GM21576 (cell line): ENCODE measurements around the gene BCAS4.

ENCODE experiments used
- ATAC-seq: cut with Tn5 transposase; IDR thresholded peaks from one replicate; pipeline ENCODE4 v1.9.1; 2021; ENCODE audit warnings: mild to moderate bottlenecking, moderate library complexity; ENCODE audit not compliant: unreplicated experiment

BCAS4 gene

GRCh38 chr20:50901301-50901700 is 106.4 kb downstream of the BCAS4 start:
- ATAC-seq, result no peak

GRCh38 chr20:50903353-50904051 is 108.6 kb downstream of the BCAS4 start:
- ATAC-seq, result no peak

- no peak for ATAC-seq
These were observed 109.3 kb downstream of the BCAS4 start for GRCh38 chr20:50904067-50904570.

GRCh38 chr20:50909413-50909812 is 114.6 kb downstream of the BCAS4 start:
- ATAC-seq, result no peak

GRCh38 chr20:50911030-50911429 is 116.2 kb downstream of the BCAS4 start:
- no peak for ATAC-seq

- ATAC-seq, result no peak
These were observed 116.9 kb downstream of the BCAS4 start for GRCh38 chr20:50911716-50912115.

GRCh38 chr20:50913690-50914375 is 119.0 kb downstream of the BCAS4 start:
- ATAC-seq, result no peak

GRCh38 chr20:50915424-50915823 is 120.6 kb downstream of the BCAS4 start:
- ATAC-seq, result no peak

- no peak for ATAC-seq
These were observed 121.4 kb downstream of the BCAS4 start for GRCh38 chr20:50916257-50916656.

GRCh38 chr20:50916934-50917333 is 122.1 kb downstream of the BCAS4 start:
- ATAC-seq, result no peak

- no peak for ATAC-seq
These were observed 123.5 kb downstream of the BCAS4 start for GRCh38 chr20:50918403-50918802.

GRCh38 chr20:50919567-50919966 is 124.7 kb downstream of the BCAS4 start:
- no peak for ATAC-seq

GRCh38 chr20:50920997-50921396 is 126.1 kb downstream of the BCAS4 start:
- no peak for ATAC-seq

- ATAC-seq, result no peak
These were observed 127.1 kb downstream of the BCAS4 start for GRCh38 chr20:50921803-50922501.

- no peak for ATAC-seq
These were observed 129.5 kb downstream of the BCAS4 start for GRCh38 chr20:50924261-50924920.

- no peak for ATAC-seq
These were observed 131.7 kb downstream of the BCAS4 start for GRCh38 chr20:50926530-50926929.
